22Rv1 (cell line): ENCODE measurements around the gene MACROH2A1.
A peak's percentile ranks its signal among the peaks of the same experiment; 100 is the strongest.

Experiments
- H3K27ac ChIP-seq: fragments of 450-650 bp; 2 replicates; pipeline ENCODE4 v1.5.1; 2017
- ZFX ChIP-seq: fragments of 450-650 bp; IDR thresholded peaks from 2 replicates; pipeline ENCODE4 v1.6.1; 2017; ENCODE audit warnings: antibody characterized with exemption, borderline replicate concordance
- TF ChIP-seq, protein P1 (sequence below): fragments of 450-650 bp; IDR thresholded peaks from 2 replicates; pipeline ENCODE4 v1.5.1; 2017; ENCODE audit warnings: mild to moderate bottlenecking

Gene MACROH2A1

DNA sequence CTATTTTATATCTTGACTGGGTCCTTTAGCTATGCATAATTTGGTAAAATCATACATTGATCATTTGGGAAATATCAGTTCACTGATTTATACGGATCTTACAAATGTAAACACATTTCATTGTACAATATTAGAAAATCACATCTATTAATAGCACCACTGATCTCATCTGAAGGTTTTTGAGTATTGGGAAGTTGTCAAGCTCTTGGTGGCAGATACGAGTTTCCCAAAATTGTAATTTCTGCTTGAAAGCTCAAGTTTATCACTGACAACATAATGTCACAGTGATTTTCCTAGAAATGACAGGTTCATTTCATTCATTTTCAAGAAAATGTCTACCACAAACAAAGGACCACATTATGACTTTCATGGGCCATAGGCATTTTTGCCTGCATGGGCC is 3.0 kb upstream of the MACROH2A1 start:
- no peak overlapping the region for H3K27ac ChIP-seq
- TF ChIP-seq, protein P1, sequence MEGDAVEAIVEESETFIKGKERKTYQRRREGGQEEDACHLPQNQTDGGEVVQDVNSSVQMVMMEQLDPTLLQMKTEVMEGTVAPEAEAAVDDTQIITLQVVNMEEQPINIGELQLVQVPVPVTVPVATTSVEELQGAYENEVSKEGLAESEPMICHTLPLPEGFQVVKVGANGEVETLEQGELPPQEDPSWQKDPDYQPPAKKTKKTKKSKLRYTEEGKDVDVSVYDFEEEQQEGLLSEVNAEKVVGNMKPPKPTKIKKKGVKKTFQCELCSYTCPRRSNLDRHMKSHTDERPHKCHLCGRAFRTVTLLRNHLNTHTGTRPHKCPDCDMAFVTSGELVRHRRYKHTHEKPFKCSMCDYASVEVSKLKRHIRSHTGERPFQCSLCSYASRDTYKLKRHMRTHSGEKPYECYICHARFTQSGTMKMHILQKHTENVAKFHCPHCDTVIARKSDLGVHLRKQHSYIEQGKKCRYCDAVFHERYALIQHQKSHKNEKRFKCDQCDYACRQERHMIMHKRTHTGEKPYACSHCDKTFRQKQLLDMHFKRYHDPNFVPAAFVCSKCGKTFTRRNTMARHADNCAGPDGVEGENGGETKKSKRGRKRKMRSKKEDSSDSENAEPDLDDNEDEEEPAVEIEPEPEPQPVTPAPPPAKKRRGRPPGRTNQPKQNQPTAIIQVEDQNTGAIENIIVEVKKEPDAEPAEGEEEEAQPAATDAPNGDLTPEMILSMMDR = no peak
- no peak for TF ChIP-seq ZFX

DNA sequence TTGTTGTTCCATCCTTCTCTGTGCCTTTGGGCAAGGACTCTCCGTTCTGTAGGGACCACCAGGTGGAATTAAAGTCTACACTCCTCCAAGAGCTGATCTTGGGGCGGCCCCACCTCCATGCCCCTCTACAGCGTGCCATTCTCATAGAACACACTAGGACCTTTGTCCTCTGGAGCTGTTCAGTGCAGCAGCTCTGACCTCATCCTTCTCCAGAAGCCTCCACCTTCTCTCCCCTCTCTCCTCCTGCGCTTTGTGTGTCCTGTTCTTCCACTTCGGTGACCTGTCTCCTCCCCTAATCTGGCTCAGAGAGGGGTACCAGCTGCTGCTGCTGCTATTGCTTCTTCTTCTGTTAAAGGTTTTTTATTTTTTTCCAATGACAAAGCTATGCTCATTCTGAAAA is 1.8 kb upstream of the MACROH2A1 start:
- no peak overlapping the region for H3K27ac ChIP-seq
- TF ChIP-seq ZFX = no peak
- TF ChIP-seq, protein P1 = no peak

DNA sequence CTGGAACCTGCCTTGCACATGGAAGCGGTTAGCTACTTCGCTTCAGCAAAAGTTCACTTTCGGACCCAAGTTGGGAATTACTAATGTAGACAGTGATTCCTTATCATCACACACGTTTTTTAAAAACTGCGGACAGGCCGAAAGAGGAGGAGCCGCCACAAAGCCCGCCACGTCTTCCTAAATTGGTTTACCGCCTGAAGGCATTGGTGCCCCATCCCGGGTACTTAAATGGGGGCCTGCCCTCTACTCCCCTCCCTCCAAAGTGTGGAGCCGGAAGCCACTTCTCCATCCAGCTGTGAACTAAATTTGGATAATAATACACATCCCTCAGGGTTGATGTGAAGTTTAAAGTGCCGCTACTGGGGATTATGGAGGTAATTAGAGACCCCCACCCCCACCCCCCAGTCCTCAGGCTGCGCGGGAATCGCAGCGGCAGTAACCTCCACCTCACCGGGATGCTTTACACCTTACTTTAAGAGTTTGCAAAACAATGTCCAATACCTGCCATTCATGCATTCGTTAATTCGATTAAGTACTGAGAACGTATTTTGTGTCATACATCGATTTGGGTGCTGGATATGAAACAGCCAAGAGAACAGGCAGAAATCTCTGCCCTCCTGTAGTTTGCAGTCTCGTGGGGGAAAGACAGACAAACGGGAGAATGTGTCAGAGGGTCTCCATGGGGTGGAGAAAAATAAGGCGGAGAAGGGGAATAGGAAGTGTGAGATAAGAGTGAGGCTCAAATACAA is 937 bp upstream of the MACROH2A1 start:
- H3K27ac ChIP-seq = peak overlapping the region; percentile 83
- TF ChIP-seq ZFX = no peak
- TF ChIP-seq, protein P1 = no peak

DNA sequence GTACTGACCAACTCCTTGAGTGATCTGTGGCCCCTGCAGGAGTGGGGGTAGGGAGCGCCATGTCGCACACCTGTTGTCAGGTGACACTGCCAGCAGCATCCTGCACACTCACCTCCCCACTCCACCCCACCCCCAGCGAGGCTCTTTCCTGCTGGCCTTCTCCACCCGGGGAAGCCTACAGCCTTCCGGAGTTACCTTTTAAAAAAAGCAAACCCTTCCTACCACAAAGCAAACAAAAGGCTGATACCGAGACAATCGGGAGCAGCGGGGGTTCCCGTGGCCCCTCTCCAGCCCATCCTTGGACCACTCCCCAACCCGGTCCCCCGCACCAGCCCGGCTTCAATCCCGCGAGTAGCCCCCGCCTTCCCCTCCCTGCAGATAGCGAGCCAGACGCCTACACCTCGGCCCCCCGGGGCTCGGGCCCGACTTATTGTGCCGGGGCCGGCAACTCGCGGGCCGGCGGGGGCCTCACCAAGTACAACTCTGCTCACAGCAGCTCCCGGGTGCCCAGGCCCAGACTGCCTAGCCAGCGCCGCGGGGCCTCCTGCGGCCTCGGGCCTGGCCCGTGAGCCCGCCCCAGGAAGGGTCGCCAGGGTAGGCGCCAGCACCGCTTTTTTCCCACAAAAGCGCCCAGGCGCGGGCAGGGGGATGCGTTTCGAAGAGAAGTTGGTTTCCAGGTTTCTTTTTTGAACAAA is 724 bp downstream of the MACROH2A1 start:
- H3K27ac ChIP-seq = peak overlapping the region; percentile 83
- TF ChIP-seq ZFX = 0 out of 2 replicates have a peak, but pooled peaks have one; percentile 36
- TF ChIP-seq, protein P1 = no peak

DNA sequence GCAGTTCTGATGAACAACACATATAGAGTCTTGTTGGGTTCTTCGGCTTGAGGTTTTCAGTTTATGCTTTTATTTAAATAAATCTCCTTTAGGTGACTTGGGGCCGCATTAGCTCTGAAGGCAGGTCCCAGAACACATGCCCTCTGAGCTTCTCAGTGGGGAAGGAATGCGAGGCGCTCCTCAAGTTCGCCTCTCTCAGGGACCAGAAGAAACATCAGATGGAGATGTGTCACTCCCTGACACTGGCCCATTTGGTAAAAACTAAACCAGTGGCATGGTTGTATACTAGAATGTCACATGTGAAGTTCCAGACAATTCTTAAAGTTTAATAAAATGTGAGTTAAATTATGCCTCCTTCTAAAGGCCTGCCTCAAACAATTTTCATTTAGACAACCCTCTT is 1.9 kb downstream of the MACROH2A1 start:
- TF ChIP-seq, protein P1 = no peak
- TF ChIP-seq ZFX = no peak
- no peak overlapping the region for H3K27ac ChIP-seq

DNA sequence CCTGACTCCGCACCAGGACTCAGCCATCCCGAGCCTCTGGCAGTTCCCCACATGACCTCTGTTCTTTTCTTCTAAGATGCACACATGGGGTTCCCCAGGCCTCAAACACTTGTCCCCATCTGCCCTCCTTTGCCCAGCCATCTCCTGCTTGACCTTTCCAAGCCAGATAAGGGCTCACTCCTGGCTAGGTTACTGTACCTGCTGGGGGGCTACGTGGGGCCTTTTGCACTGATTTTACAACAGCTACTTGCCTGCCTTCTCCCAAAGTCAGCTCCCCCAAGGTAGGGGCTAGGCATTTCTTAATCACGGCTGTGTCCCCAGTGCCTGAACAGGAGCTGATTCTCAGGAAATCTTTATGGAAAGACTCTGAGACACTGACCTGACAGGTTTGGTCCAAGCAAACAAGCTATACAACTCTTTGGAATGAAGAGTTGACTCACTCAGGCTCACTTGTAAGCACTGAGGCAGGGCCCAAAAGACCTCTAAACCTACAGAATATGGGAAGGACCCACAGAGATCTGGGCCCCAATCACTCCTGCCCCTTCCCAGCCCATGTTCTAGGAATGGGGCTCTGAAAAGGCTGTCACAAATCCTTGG is 2.5 kb downstream of the MACROH2A1 start:
- no peak for TF ChIP-seq ZFX
- TF ChIP-seq, protein P1 = no peak

DNA sequence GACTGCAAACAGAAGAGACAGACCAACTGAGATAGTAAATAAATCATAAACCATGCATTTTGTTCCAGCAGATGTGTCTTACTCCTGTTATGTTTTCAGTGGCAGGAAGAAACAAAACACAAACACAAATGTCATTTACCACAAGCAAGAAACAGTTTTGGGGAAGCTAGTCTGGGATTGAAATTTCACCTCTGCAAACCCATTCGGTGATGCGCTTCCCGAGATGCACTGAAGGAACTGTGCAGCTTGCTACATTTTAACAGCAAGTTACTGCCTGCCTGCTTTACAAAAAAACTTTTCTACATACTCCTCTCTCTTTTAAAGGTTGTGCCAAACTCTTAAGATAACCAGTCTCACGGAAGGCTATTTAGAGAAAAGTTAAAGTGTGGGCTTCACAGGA is 3.2 kb downstream of the MACROH2A1 start:
- H3K27ac ChIP-seq = no peak overlapping the region

More for the DNA sequence above, 2.5 kb downstream of the MACROH2A1 start:
- no peak overlapping the region for H3K27ac ChIP-seq

More for the DNA sequence above, 3.2 kb downstream of the MACROH2A1 start:
- no peak for TF ChIP-seq ZFX
- TF ChIP-seq, protein P1 = no peak
